ENCODE measurements around the gene EXOSC7. TPM values are rescaled to one million over a fixed set of nuclear protein-coding genes. Genes with fewer than 3 reads are reported as not detected.

EXOSC7 gene
- total and polyA plus RNA-seq, 9 of the 15 experiments (the other 6 are each of a cell fraction or from before 2014, with no cell fraction given): 88.5 to 237 (median 112) TPM

- TF ChIP-seq SMARCC2 (IDR thresholded peaks at IDR 0.05; ENCODE audit: low read depth) (peak; percentile 66; the same call in 1 of the 2 replicates), ZNF778 (CRISPR knock-in tag; IDR thresholded peaks at IDR 0.05) (no peak), YY1 (IDR thresholded peaks at IDR 0.05; ENCODE audit: borderline replicate concordance in 1 of 3, control insufficient read depth in 1 of 3, extremely low read depth in 1 of 3, insufficient read depth in 3 of 3, insufficient read length in 1 of 3, insufficient replicate concordance in 2 of 3, low read depth in 1 of 3, low read length in 2 of 3) (no peak), KLF10 (CRISPR knock-in tag; IDR thresholded peaks at IDR 0.05) (no peak), XRCC4 (IDR thresholded peaks at IDR 0.05; ENCODE audit: extremely low read depth, insufficient read depth, insufficient read length) (no peak), HNRNPL (IDR thresholded peaks at IDR 0.05; ENCODE audit: low read depth, low read length) (no peak), TAF15 (IDR thresholded peaks at IDR 0.05; ENCODE audit: low read depth, low read length) (no peak), TFAP4 (CRISPR knock-in tag; IDR thresholded peaks at IDR 0.05; ENCODE audit: borderline replicate concordance) (no peak), RUNX1 (IDR thresholded peaks at IDR 0.05; ENCODE audit: low read depth) (no peak), CAMTA2 (CRISPR knock-in tag; conservative IDR thresholded peaks at IDR 0.05) (no peak), MTA2 (IDR thresholded peaks at IDR 0.05; ENCODE audit: low read depth) (0 out of 2 replicates have a peak, but pooled peaks have one; percentile 34), RNF2 (IDR thresholded peaks at IDR 0.05) (0 out of 2 replicates have a peak, but pooled peaks have one; percentile 18), ZNF655 (CRISPR knock-in tag; IDR thresholded peaks at IDR 0.05) (no peak), SNRNP70 (optimal IDR thresholded peaks at IDR 0.05; ENCODE audit: low read depth, low read length) (no peak), FOXM1 (IDR thresholded peaks at IDR 0.05; ENCODE audit: low read depth) (no peak), FOXM1 (CRISPR knock-in tag; IDR thresholded peaks at IDR 0.05; ENCODE audit: low read depth) (no peak), ZNF785 (CRISPR knock-in tag; IDR thresholded peaks at IDR 0.05) (no peak), SMAD2 (IDR thresholded peaks at IDR 0.05; ENCODE audit: low read depth, low read length) (no peak), NCOA6 (IDR thresholded peaks at IDR 0.05) (no peak), KAT8 (IDR thresholded peaks at IDR 0.05; ENCODE audit: low read depth) (no peak), PBX2 (CRISPR knock-in tag; IDR thresholded peaks at IDR 0.05; ENCODE audit: low read depth) (no peak), PBX2 (tag; conservative IDR thresholded peaks at IDR 0.05; ENCODE audit: low read depth) (no peak), ATF7 (IDR thresholded peaks at IDR 0.05) (no peak), ZNF124 (CRISPR knock-in tag; IDR thresholded peaks at IDR 0.05) (no peak), ZNF347 (CRISPR knock-in tag; IDR thresholded peaks at IDR 0.05; ENCODE audit: low read depth) (no peak), ZNF143 (CRISPR knock-in tag; IDR thresholded peaks at IDR 0.05) (no peak), ATF1 (CRISPR knock-in tag; IDR thresholded peaks at IDR 0.05) (no peak), ATF1 (tag; IDR thresholded peaks at IDR 0.05) (no peak), ZNF79 (CRISPR knock-in tag; IDR thresholded peaks at IDR 0.05; ENCODE audit: low read depth) (no peak)
Measured at GRCh38 chr3:44966795-44967278, 9.2 kb upstream of the EXOSC7 start (continued).

Measured in K562 (cell line).